Epithelial cell of proximal tubule (primary cell): Measurements from ENCODE around the gene MAGI2. TPM values are rescaled to one million over a fixed set of nuclear protein-coding genes. Genes with fewer than 3 reads are reported as not detected.
A peak's percentile ranks its signal among the peaks of the same experiment; 100 is the strongest.

ENCODE experiments used
- DNase-seq: peaks from one replicate; pipeline ENCODE4 v3.0.0-alpha.2; 2011; ENCODE audit warnings: low read depth
- H3K4me3 ChIP-seq: 2 replicates; pipeline ENCODE4 v1.5.1; 2011; ENCODE audit warnings: low read depth, mild to moderate bottlenecking, low read length
- CTCF ChIP-seq: conservative IDR thresholded peaks from 2 replicates; pipeline ENCODE4 v1.5.1; 2012; ENCODE audit warnings: low read depth, mild to moderate bottlenecking, low read length
- total RNA-seq: library from RNA; depleted of rRNA; stranded (reverse); fragments of >200 nt; gene quantifications from 2 replicates; pipeline ENCODE4 v1.2.3, GENCODE V29; 2015

MAGI2 gene
- total RNA-seq, 1 donor from 2014 or later: 0.92 TPM

GRCh38 chr7:78472519-78472918 lies 980.9 kb downstream of the MAGI2 start:
- TF ChIP-seq CTCF: no peak
- no peak overlapping the region for H3K4me3 ChIP-seq
- DNase-seq: peak; percentile 75

- TF ChIP-seq CTCF: no peak
- no peak overlapping the region for H3K4me3 ChIP-seq
- no peak for DNase-seq
Measured at GRCh38 chr7:78465894-78466293, 987.6 kb downstream of the MAGI2 start.

- no peak for DNase-seq
- H3K4me3 ChIP-seq: no peak overlapping the region
- TF ChIP-seq CTCF: no peak
Measured at GRCh38 chr7:78463039-78463438, 990.4 kb downstream of the MAGI2 start.

GRCh38 chr7:78450706-78451105 lies 1002.8 kb downstream of the MAGI2 start:
- TF ChIP-seq CTCF: no peak
- DNase-seq: no peak

GRCh38 chr7:78448911-78449310 lies 1004.6 kb downstream of the MAGI2 start:
- no peak for DNase-seq
- H3K4me3 ChIP-seq: no peak overlapping the region
- TF ChIP-seq CTCF: no peak

More at GRCh38 chr7:78450706-78451105, 1002.8 kb downstream of the MAGI2 start:
- H3K4me3 ChIP-seq: no peak overlapping the region

GRCh38 chr7:78444267-78444666 lies 1009.2 kb downstream of the MAGI2 start:
- H3K4me3 ChIP-seq: no peak overlapping the region
- TF ChIP-seq CTCF: no peak
- DNase-seq: no peak

GRCh38 chr7:78443811-78444210 lies 1009.7 kb downstream of the MAGI2 start:
- no peak overlapping the region for H3K4me3 ChIP-seq
- DNase-seq: no peak
- peak; percentile 16 for TF ChIP-seq CTCF
